DND-41 (cell line): ENCODE data around the gene CPE.

ENCODE experiments used
- EZH2 ChIP-seq: IDR thresholded peaks from 3 replicates; pipeline ENCODE4 v1.6.1; 2012; ENCODE audit warnings: borderline replicate concordance, low read depth, mild to moderate bottlenecking, moderate library complexity, low read length, inconsistent platforms; ENCODE audit not compliant: severe bottlenecking
- TF ChIP-seq, protein P1 (sequence below): IDR thresholded peaks from 2 replicates; pipeline ENCODE4 v1.5.1; 2012; ENCODE audit warnings: borderline replicate concordance, low read length, moderate library complexity, mild to moderate bottlenecking; ENCODE audit not compliant: poor library complexity, severe bottlenecking; ENCODE audit errors: extremely low read depth

- TF ChIP-seq, protein P1, sequence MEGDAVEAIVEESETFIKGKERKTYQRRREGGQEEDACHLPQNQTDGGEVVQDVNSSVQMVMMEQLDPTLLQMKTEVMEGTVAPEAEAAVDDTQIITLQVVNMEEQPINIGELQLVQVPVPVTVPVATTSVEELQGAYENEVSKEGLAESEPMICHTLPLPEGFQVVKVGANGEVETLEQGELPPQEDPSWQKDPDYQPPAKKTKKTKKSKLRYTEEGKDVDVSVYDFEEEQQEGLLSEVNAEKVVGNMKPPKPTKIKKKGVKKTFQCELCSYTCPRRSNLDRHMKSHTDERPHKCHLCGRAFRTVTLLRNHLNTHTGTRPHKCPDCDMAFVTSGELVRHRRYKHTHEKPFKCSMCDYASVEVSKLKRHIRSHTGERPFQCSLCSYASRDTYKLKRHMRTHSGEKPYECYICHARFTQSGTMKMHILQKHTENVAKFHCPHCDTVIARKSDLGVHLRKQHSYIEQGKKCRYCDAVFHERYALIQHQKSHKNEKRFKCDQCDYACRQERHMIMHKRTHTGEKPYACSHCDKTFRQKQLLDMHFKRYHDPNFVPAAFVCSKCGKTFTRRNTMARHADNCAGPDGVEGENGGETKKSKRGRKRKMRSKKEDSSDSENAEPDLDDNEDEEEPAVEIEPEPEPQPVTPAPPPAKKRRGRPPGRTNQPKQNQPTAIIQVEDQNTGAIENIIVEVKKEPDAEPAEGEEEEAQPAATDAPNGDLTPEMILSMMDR = no peak
- no peak for TF ChIP-seq EZH2
These were observed 46.3 kb upstream of the CPE start for GRCh38 chr4:165332502-165332901.
